ENCODE data around the gene FAM120AOS. TPM values are rescaled to one million over a fixed set of nuclear protein-coding genes. Genes with fewer than 3 reads are reported as not detected.

Gene FAM120AOS
- total and polyA plus RNA-seq, 2 of the 4 experiments (the other 2 are of a cell fraction): 22.7 to 24.7 TPM

DNA sequence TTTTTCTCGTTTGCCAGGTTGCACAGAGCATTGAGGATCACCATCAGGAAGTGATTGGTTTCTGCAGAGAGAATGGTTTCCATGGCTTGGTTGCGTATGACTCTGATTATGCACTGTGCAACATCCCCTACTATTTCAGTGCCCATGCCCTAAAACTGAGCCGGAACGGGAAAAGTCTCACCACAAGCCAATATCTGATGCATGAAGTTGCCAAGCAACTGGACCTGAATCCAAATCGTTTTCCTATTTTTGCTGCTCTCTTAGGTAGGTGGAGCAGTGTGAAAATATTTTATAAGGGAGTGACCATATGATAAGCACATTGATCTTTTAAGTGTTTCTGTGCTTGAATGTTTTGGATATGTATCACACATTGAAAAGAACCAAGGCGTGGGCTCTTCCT lies 17.7 kb upstream of the FAM120AOS start:
- no peak for TF ChIP-seq USF2 (IDR thresholded peaks at IDR 0.05; ENCODE audit: low read depth, low read length)
- TF ChIP-seq RFX5 (IDR thresholded peaks at IDR 0.05; ENCODE audit: low read depth, low read length): no peak
- TF ChIP-seq FOS (IDR thresholded peaks at IDR 0.05; ENCODE audit: low read depth, low read length): no peak
- no peak for TF ChIP-seq BHLHE40 (IDR thresholded peaks at IDR 0.05; ENCODE audit: low read depth, low read length)
- no peak for TF ChIP-seq RCOR1 (IDR thresholded peaks at IDR 0.05; ENCODE audit: insufficient replicate concordance, low read length)
- no peak for TF ChIP-seq CEBPB (IDR thresholded peaks at IDR 0.05; ENCODE audit: low read depth, low read length)
- no peak for TF ChIP-seq CTCF (conservative IDR thresholded peaks at IDR 0.05; ENCODE audit: low read depth, low read length)
- TF ChIP-seq MXI1 (IDR thresholded peaks at IDR 0.05; ENCODE audit: borderline replicate concordance, low read depth, low read length): no peak
- intact Hi-C loops (cut with micrococcal nuclease) (no loop called here), dilution Hi-C loops (cut with HindIII; ENCODE audit: low sequenced_read_pairs, unreplicated experiment) (no loop called here), in situ Hi-C loops (cut with MboI; ENCODE audit: low sequenced_read_pairs) (loop anchor here (25.0 kb wide), 1 partner anchor 691 kb away; no protein-coding TSS in a partner anchor)
- Histone ChIP-seq H2BK120ac (ENCODE audit: low read depth, low read length) (no peak overlapping the region), H2AK9ac (replicated peaks; ENCODE audit: low read depth, low read length, poor library complexity) (no peak overlapping the region), H3K4ac (ENCODE audit: low read depth, low read length) (no peak overlapping the region), H3K79me1 (ENCODE audit: low read depth in 1 of 2, low read length in 2 of 2) (peaks cover 18 to 57% of the 10 kb centered on the region in 2 experiments), H3K9me3 (ENCODE audit: control insufficient read depth, insufficient read depth, low read length) (no peaks in the 10 kb centered on the region), H3K23ac (ENCODE audit: low read depth, low read length) (no peak overlapping the region), H3K4me2 (ENCODE audit: low read depth, low read length) (no peak overlapping the region), H2BK20ac (ENCODE audit: low read depth, low read length) (no peak overlapping the region), H3K27me3 (ENCODE audit: control insufficient read depth, insufficient read depth, low read length) (no peaks in the 10 kb centered on the region), H4K91ac (ENCODE audit: insufficient read depth, low read depth, low read length) (no peak overlapping the region), H2BK15ac (ENCODE audit: low read depth, low read length) (no peak overlapping the region), H2AFZ (replicated peaks; ENCODE audit: low read length, poor library complexity) (no peak overlapping the region), H3K36me3 (ENCODE audit: control insufficient read depth, insufficient read depth, low read length) (peaks cover 7% of the 10 kb centered on the region), H4K20me1 (ENCODE audit: insufficient read depth, low read length) (peaks cover 52% of the 10 kb centered on the region), H3K9me1 (ENCODE audit: insufficient read depth, low read length) (peaks cover 22% of the 10 kb centered on the region), H3K56ac (ENCODE audit: extremely low read depth, insufficient read depth, low read length) (no peak overlapping the region), H4K5ac (ENCODE audit: low read depth, low read length) (no peak overlapping the region), H3K9ac (ENCODE audit: low read depth, low read length) (no peak overlapping the region), H3K4me1 (ENCODE audit: control insufficient read depth, insufficient read depth, low read length) (peaks cover 15% of the 10 kb centered on the region), H3K18ac (ENCODE audit: low read depth, low read length) (no peak overlapping the region), H2BK5ac (ENCODE audit: low read depth, low read length, poor library complexity, severe bottlenecking) (no peak overlapping the region), H3K4me3 (ENCODE audit: insufficient read depth, low read depth, low read length) (no peak overlapping the region), H4K8ac (ENCODE audit: low read depth in 2 of 2, low read length in 2 of 2) (no peak overlapping the region), H3K14ac (replicated peaks; ENCODE audit: low read depth, low read length) (no peak overlapping the region), H3K27ac (ENCODE audit: insufficient read depth, low read length) (no peak overlapping the region), H2AK5ac (ENCODE audit: low read depth, low read length) (no peak overlapping the region)
- WGBS, 2 experiments (ENCODE audit: extremely low coverage in 2 of 2, insufficient read length in 1 of 2): no CpG with 5 or more reads among the region's 6 CpGs
- ChIA-PET CTCF (no interaction called here), POLR2A (ENCODE audit: unreplicated experiment) (no interaction called here)
- no TSS peak for BruUV-seq (replicated peaks)
- ATAC-seq (ENCODE audit: low read depth): no peak
- no peak for DNase-seq

Measured in IMR-90 (cell line).